Measurements from ENCODE around the gene TBX5. TPM values are rescaled to one million over a fixed set of nuclear protein-coding genes. Genes with fewer than 3 reads are reported as not detected.

The TBX5 gene
- total and polyA plus RNA-seq, 7 experiments from 2014 or later, result not detected

DNA sequence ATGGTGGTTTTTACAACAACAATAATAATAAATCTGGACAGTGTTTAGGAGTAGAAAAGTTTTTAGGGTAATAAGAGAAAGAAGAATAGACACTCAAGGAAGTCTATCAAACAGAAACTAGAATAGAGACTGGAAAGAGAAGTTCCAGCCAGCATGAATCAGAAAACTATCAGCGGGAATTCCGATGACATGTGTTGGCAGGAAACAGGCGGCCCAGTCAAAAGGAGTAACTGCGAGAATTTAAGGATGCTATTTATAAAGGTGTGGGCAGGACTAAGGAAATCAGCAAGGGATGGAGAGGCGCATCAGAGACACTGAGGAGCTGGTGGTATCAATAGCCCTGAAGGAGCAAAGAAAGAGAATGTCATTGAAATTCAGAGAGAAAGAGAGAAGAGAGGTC, 89.9 kb downstream of the TBX5 start:
- intact Hi-C loops (cut with micrococcal nuclease), result no loop called here
- peaks cover 0 to 14% (median 0%) of the 10 kb centered on the region in 5 donors for H3K27me3 Mint-ChIP-seq
- Histone ChIP-seq H3K4me3 (ENCODE audit: low read length) (no peak overlapping the region), H3K27ac (ENCODE audit: low read depth, low read length) (no peak overlapping the region), H3K4me1 (ENCODE audit: control insufficient read depth in 2 of 2, insufficient read depth in 2 of 2, low read length in 2 of 2) (no peaks in the 10 kb centered on the region), H3K9me3 (ENCODE audit: control insufficient read depth in 2 of 3, low read length in 3 of 3) (no peaks in the 10 kb centered on the region), H3K27me3 (ENCODE audit: control insufficient read depth in 2 of 2, insufficient read depth in 2 of 2, low read length in 2 of 2) (no peaks in the 10 kb centered on the region), H3K36me3 (ENCODE audit: control insufficient read depth in 2 of 3, insufficient read depth in 3 of 3, low read length in 3 of 3) (no peaks in the 10 kb centered on the region)
- DNase-seq, result no peak
- peaks cover 0 to 10% (median 2%) of the 10 kb centered on the region in 11 donors for H3K9me3 Mint-ChIP-seq
- H3K4me3 Mint-ChIP-seq, result no peak overlapping the region
- H3K4me1 Mint-ChIP-seq, result no peaks in the 10 kb centered on the region
- ChIA-PET CTCF (no interaction called here), POLR2A (no interaction called here)
- no peak overlapping the region for H3K27ac Mint-ChIP-seq
- H3K36me3 Mint-ChIP-seq, result no peaks in the 10 kb centered on the region
- ATAC-seq, result no peak

DNA sequence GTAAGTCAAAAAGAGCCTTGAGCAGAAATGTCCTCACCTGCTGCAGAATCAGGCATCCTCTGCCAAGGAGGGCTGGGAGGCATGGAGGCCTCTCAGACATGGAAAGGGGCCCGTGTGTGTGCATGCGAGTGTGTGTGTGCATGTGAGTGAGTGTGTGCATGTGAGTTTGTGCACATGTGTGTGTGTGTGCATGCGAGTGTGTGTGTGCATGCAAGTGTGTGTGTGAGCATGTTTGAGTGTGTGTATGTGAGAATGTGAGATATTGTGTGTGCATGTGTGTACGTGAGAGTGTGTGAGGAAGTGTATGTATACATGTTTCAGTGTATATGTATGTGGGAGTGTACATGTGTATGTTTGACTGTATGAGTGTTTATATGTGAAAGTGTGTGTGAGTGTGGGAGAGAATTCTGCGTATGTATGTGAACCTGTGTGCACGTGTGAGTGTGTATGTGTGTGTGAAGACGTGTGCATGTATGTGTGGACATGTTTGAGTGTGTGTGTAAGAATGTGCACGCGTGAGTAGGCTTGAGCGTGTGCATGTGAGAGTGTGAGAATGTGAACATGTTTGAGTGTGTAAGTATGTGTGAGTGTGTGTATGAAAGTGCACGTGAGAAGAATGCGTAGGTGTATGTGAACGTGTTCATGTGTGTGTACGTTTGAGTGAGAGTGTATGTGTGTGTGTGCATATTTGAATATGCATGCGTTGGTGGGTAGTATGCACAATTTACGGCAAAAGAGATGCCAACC, 90.8 kb downstream of the TBX5 start:
- POLR2A ChIA-PET, result no interaction called here
- Mint-ChIP-seq H3K4me3 (no peak overlapping the region), H3K4me1 (no peaks in the 10 kb centered on the region), H3K27me3 (peaks cover 0 to 16% (median 0%) of the 10 kb centered on the region in 5 donors), H3K36me3 (no peaks in the 10 kb centered on the region), H3K9me3 (peaks cover 0 to 10% (median 3%) of the 10 kb centered on the region in 11 donors), H3K27ac (no peak overlapping the region)
- H3K27ac ChIP-seq (ENCODE audit: low read depth, low read length), result no peak overlapping the region
- ATAC-seq (no peak), DNase-seq (no peak)
- intact Hi-C loops (cut with micrococcal nuclease), result no loop called here
- no peaks in the 10 kb centered on the region for H3K9me3 ChIP-seq (ENCODE audit: control insufficient read depth in 2 of 3, low read length in 3 of 3)
- H3K27me3 ChIP-seq (ENCODE audit: control insufficient read depth in 2 of 2, insufficient read depth in 2 of 2, low read length in 2 of 2), result no peaks in the 10 kb centered on the region
- H3K4me3 ChIP-seq (ENCODE audit: low read length), result no peak overlapping the region
- CTCF ChIA-PET, result no interaction called here
- no peaks in the 10 kb centered on the region for H3K36me3 ChIP-seq (ENCODE audit: control insufficient read depth in 2 of 3, insufficient read depth in 3 of 3, low read length in 3 of 3)
- no peaks in the 10 kb centered on the region for H3K4me1 ChIP-seq (ENCODE audit: control insufficient read depth in 2 of 2, insufficient read depth in 2 of 2, low read length in 2 of 2)

GRCh38 chr12:114314403-114314802, 91.5 kb downstream of the TBX5 start:
- Histone ChIP-seq H3K4me3 (ENCODE audit: low read length) (no peak overlapping the region), H3K4me1 (ENCODE audit: control insufficient read depth in 2 of 2, insufficient read depth in 2 of 2, low read length in 2 of 2) (no peaks in the 10 kb centered on the region), H3K27me3 (ENCODE audit: control insufficient read depth in 2 of 2, insufficient read depth in 2 of 2, low read length in 2 of 2) (no peaks in the 10 kb centered on the region), H3K9me3 (ENCODE audit: control insufficient read depth in 2 of 3, low read length in 3 of 3) (no peaks in the 10 kb centered on the region), H3K36me3 (ENCODE audit: control insufficient read depth in 2 of 3, insufficient read depth in 3 of 3, low read length in 3 of 3) (no peaks in the 10 kb centered on the region), H3K27ac (ENCODE audit: low read depth, low read length) (no peak overlapping the region)
- CTCF ChIA-PET, result no interaction called here
- intact Hi-C loops (cut with micrococcal nuclease), result no loop called here
- no peak for DNase-seq
- H3K4me1 Mint-ChIP-seq, result no peaks in the 10 kb centered on the region
- H3K9me3 Mint-ChIP-seq, result peaks cover 0 to 10% (median 3%) of the 10 kb centered on the region in 11 donors
- ATAC-seq, result no peak
- H3K36me3 Mint-ChIP-seq, result no peaks in the 10 kb centered on the region
- H3K27me3 Mint-ChIP-seq, result peaks cover 0 to 12% (median 0%) of the 10 kb centered on the region in 5 donors
- POLR2A ChIA-PET, result no interaction called here
- H3K27ac Mint-ChIP-seq, result no peak overlapping the region
- H3K4me3 Mint-ChIP-seq, result no peak overlapping the region

DNA sequence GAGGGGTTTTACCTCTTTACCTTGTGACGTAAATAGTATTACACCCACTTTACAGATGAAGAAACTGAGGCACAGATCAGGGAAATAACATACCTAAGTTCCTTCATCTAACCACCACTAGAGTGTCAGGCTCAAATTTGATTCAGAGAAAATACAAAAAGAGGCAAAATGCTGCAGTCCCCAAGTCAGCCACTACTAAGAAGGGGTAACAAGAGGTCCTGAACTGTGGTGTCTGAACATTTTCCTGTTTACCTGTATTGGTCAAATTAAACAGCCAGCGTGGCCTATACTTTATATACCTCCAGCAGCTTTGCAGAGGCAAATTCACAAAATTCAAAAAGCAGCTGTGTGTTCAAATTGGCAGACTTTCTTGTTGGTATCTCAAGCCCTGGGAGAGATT, 92.0 kb downstream of the TBX5 start:
- H3K9me3 Mint-ChIP-seq, result peaks cover 0 to 13% (median 3%) of the 10 kb centered on the region in 11 donors
- Histone ChIP-seq H3K4me3 (ENCODE audit: low read length) (no peak overlapping the region), H3K4me1 (ENCODE audit: control insufficient read depth in 2 of 2, insufficient read depth in 2 of 2, low read length in 2 of 2) (no peaks in the 10 kb centered on the region), H3K36me3 (ENCODE audit: control insufficient read depth in 2 of 3, insufficient read depth in 3 of 3, low read length in 3 of 3) (no peaks in the 10 kb centered on the region), H3K27ac (ENCODE audit: low read depth, low read length) (no peak overlapping the region), H3K27me3 (ENCODE audit: control insufficient read depth in 2 of 2, insufficient read depth in 2 of 2, low read length in 2 of 2) (no peaks in the 10 kb centered on the region), H3K9me3 (ENCODE audit: control insufficient read depth in 2 of 3, low read length in 3 of 3) (no peaks in the 10 kb centered on the region)
- no peak overlapping the region for H3K4me3 Mint-ChIP-seq
- no peaks in the 10 kb centered on the region for H3K4me1 Mint-ChIP-seq
- H3K27ac Mint-ChIP-seq, result no peak overlapping the region
- CTCF ChIA-PET, result no interaction called here
- H3K36me3 Mint-ChIP-seq, result no peaks in the 10 kb centered on the region
- intact Hi-C loops (cut with micrococcal nuclease), result no loop called here
- H3K27me3 Mint-ChIP-seq, result peaks cover 0 to 12% (median 0%) of the 10 kb centered on the region in 5 donors
- DNase-seq (no peak), ATAC-seq (no peak)
- POLR2A ChIA-PET, result no interaction called here

- no peaks in the 10 kb centered on the region for H3K9me3 ChIP-seq (ENCODE audit: control insufficient read depth in 2 of 3, low read length in 3 of 3)
- H3K4me1 ChIP-seq (ENCODE audit: control insufficient read depth in 2 of 2, insufficient read depth in 2 of 2, low read length in 2 of 2), result no peaks in the 10 kb centered on the region
- no peak overlapping the region for H3K4me3 Mint-ChIP-seq
- CTCF ChIA-PET, result no interaction called here
- H3K36me3 Mint-ChIP-seq, result no peaks in the 10 kb centered on the region
- H3K4me1 Mint-ChIP-seq, result no peaks in the 10 kb centered on the region
- intact Hi-C loops (cut with micrococcal nuclease), result no loop called here
- DNase-seq (no peak), ATAC-seq (no peak)
- no peak overlapping the region for H3K27ac ChIP-seq (ENCODE audit: low read depth, low read length)
- POLR2A ChIA-PET, result interaction anchor here (0.6 kb wide), 1 partner anchor 9 kb away, joined by 3 read pairs; no protein-coding TSS in a partner anchor
- H3K27me3 ChIP-seq (ENCODE audit: control insufficient read depth in 2 of 2, insufficient read depth in 2 of 2, low read length in 2 of 2), result no peaks in the 10 kb centered on the region
- peaks cover 0 to 13% (median 2%) of the 10 kb centered on the region in 11 donors for H3K9me3 Mint-ChIP-seq
- no peak overlapping the region for H3K4me3 ChIP-seq (ENCODE audit: low read length)
- H3K27ac Mint-ChIP-seq, result no peak overlapping the region
- peaks cover 0 to 17% (median 0%) of the 10 kb centered on the region in 5 donors for H3K27me3 Mint-ChIP-seq
- no peaks in the 10 kb centered on the region for H3K36me3 ChIP-seq (ENCODE audit: control insufficient read depth in 2 of 3, insufficient read depth in 3 of 3, low read length in 3 of 3)
Observed at GRCh38 chr12:114311974-114312373, 94.0 kb downstream of the TBX5 start.

DNA sequence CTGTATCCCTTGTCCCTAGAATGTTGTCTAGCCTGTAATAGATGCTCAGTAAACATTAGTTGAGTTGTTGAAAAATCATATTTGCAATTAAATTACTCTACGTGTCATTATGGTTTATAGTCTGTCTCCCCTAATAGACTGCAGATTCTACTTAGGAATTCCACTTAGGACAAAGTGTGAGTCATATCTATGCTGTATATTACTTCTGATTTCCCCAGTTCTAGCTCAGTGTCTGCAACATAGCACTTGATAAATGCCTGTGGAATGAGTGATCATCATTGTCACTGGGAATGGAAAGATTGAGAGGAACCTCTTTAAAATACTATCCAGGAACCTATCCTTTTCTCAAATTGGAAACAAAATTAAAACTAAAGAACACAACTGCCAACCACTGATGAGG, 99.3 kb downstream of the TBX5 start:
- peaks cover 0 to 18% (median 5%) of the 10 kb centered on the region in 11 donors for H3K9me3 Mint-ChIP-seq
- Histone ChIP-seq H3K9me3 (ENCODE audit: control insufficient read depth in 2 of 3, low read length in 3 of 3) (no peaks in the 10 kb centered on the region), H3K4me3 (ENCODE audit: low read length) (no peak overlapping the region), H3K4me1 (ENCODE audit: control insufficient read depth in 2 of 2, insufficient read depth in 2 of 2, low read length in 2 of 2) (no peaks in the 10 kb centered on the region), H3K36me3 (ENCODE audit: control insufficient read depth in 2 of 3, insufficient read depth in 3 of 3, low read length in 3 of 3) (no peaks in the 10 kb centered on the region), H3K27me3 (ENCODE audit: control insufficient read depth in 2 of 2, insufficient read depth in 2 of 2, low read length in 2 of 2) (no peaks in the 10 kb centered on the region), H3K27ac (ENCODE audit: low read depth, low read length) (no peak overlapping the region)
- no peak overlapping the region for H3K27ac Mint-ChIP-seq
- no peak overlapping the region for H3K4me3 Mint-ChIP-seq
- peaks cover 0 to 21% (median 4%) of the 10 kb centered on the region in 5 donors for H3K27me3 Mint-ChIP-seq
- POLR2A ChIA-PET, result no interaction called here
- no peak for DNase-seq
- CTCF ChIA-PET, result no interaction called here
- ATAC-seq, result no peak
- H3K36me3 Mint-ChIP-seq, result no peaks in the 10 kb centered on the region
- H3K4me1 Mint-ChIP-seq, result no peaks in the 10 kb centered on the region
- intact Hi-C loops (cut with micrococcal nuclease), result no loop called here

- no peaks in the 10 kb centered on the region for H3K4me1 Mint-ChIP-seq
- Histone ChIP-seq H3K9me3 (ENCODE audit: control insufficient read depth in 2 of 3, low read length in 3 of 3) (no peaks in the 10 kb centered on the region), H3K4me3 (ENCODE audit: low read length) (no peak overlapping the region), H3K27me3 (ENCODE audit: control insufficient read depth in 2 of 2, insufficient read depth in 2 of 2, low read length in 2 of 2) (no peaks in the 10 kb centered on the region), H3K27ac (ENCODE audit: low read depth, low read length) (no peak overlapping the region), H3K36me3 (ENCODE audit: control insufficient read depth in 2 of 3, insufficient read depth in 3 of 3, low read length in 3 of 3) (no peaks in the 10 kb centered on the region), H3K4me1 (ENCODE audit: control insufficient read depth in 2 of 2, insufficient read depth in 2 of 2, low read length in 2 of 2) (no peaks in the 10 kb centered on the region)
- peaks cover 0 to 18% (median 5%) of the 10 kb centered on the region in 11 donors for H3K9me3 Mint-ChIP-seq
- POLR2A ChIA-PET, result no interaction called here
- peaks cover 0 to 21% (median 7%) of the 10 kb centered on the region in 5 donors for H3K27me3 Mint-ChIP-seq
- intact Hi-C loops (cut with micrococcal nuclease), result no loop called here
- H3K27ac Mint-ChIP-seq, result no peak overlapping the region
- no peaks in the 10 kb centered on the region for H3K36me3 Mint-ChIP-seq
- no peak overlapping the region for H3K4me3 Mint-ChIP-seq
- DNase-seq (no peak), ATAC-seq (no peak)
- CTCF ChIA-PET, result no interaction called here
Observed at GRCh38 chr12:114305446-114305845, 100.5 kb downstream of the TBX5 start.
